Stimulated activated CD4-positive, alpha-beta T cell treated with anti-CD3 and anti-CD28 coated beads, Interleukin-1b, Interleukin-23, amount 100 ng/mL, for 1 hour (primary cell): ENCODE measurements around the gene TEAD3.
"Not testable (repeated sequence)": the region's sequence is repeated elsewhere in the genome, so short reads cannot be mapped to it uniquely, and the experiment has no call there.

Source experiments
- DNase-seq, 2 donors: peaks; one replicate each; pipeline ENCODE4 v3.0.0-alpha.2; 2020; ENCODE audit warnings: low read depth in 2 of 2

TEAD3 gene

DNA sequence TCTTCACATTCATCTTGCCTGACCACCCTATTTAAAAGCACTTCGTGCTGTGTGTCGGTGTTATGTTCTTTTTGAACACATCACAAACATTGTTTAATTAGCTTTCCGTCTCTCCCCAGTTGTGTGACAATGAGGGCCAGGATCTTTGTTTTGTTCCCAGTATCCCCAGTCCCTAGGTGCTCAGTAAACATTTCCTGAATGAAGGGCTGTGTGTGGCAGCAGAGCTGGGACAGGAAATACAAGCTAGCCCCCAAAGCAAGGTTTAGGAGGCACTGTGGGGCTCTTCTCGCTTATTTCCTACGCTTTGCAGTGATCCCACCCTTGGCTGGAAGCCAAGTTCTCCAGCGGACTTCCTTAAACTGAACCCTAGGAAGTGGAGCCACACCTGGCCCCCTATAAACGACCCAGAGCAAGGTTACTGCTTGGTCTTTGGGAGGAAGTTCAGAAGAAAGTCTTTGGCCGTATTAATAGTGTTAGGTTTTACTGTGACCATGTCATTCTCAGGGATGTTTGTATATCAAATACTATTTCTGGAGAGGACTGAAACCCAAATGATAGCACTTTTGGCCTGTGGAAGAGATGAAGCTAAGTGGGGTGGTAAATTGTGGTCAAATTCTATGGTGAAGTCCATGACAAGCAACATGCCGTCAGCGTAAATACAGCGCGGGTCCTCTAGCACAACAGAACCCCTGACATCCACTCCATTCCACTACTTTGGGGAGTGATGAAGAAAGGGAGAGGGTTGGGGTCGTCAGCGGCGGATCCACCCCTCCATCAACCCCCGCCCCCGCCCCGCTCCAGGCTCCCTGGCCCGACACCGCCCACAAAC is 45.3 kb downstream of the TEAD3 start:
- DNase-seq = no peak

- no peak for DNase-seq
These were observed 47.5 kb downstream of the TEAD3 start for GRCh38 chr6:35449287-35449881.

- DNase-seq = no peak
These were observed 48.7 kb downstream of the TEAD3 start for GRCh38 chr6:35448191-35448590.

GRCh38 chr6:35445691-35446090 is 51.2 kb downstream of the TEAD3 start:
- DNase-seq = no peak

GRCh38 chr6:35443341-35444030 is 53.4 kb downstream of the TEAD3 start:
- DNase-seq = no peak

DNA sequence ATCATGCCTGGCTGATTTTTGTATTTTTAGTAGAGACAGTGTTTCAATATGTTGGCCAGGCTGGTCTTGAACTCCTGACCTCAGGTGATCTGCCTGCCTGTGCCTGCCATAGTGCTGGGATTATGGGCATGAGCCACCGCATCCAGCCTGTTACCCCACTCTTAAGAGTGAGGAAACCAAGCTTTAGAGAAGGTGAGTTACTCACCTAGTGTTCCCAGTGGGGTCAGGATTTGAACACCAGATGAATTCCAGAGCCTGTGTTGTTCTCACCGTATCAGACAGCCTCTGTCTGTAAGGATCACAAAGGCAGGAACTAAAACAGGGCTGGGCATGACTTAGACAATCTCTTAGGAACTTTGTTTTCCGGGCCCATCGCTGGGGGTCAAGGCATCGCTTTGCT is 54.2 kb downstream of the TEAD3 start:
- DNase-seq = no peak

- no peak for DNase-seq
These were observed 55.2 kb downstream of the TEAD3 start for GRCh38 chr6:35441642-35442041.

DNA sequence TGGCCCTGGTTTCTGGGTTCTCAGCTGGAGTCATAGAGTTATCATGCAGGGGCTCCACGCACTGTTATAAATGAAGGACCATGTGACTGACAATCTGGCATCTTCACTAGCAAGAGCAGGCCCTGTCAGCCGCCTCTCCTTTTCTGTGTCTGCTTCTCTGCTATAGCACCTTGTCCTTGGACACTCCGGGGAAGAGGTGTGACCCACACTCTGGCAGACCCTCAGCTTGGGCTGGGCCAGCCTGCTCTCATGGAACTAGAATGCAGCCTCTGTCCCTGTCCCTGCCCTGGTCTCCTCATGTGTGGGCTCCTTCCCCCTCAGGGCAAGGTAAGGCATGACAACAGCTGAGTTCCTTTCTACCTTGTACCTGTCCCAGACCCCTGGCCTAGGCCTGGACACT is 55.7 kb downstream of the TEAD3 start:
- no peak for DNase-seq

- no peak for DNase-seq
These were observed 57.6 kb downstream of the TEAD3 start for GRCh38 chr6:35439308-35439707.

GRCh38 chr6:35438378-35439065 is 58.4 kb downstream of the TEAD3 start:
- DNase-seq = not testable (repeated sequence)

DNA sequence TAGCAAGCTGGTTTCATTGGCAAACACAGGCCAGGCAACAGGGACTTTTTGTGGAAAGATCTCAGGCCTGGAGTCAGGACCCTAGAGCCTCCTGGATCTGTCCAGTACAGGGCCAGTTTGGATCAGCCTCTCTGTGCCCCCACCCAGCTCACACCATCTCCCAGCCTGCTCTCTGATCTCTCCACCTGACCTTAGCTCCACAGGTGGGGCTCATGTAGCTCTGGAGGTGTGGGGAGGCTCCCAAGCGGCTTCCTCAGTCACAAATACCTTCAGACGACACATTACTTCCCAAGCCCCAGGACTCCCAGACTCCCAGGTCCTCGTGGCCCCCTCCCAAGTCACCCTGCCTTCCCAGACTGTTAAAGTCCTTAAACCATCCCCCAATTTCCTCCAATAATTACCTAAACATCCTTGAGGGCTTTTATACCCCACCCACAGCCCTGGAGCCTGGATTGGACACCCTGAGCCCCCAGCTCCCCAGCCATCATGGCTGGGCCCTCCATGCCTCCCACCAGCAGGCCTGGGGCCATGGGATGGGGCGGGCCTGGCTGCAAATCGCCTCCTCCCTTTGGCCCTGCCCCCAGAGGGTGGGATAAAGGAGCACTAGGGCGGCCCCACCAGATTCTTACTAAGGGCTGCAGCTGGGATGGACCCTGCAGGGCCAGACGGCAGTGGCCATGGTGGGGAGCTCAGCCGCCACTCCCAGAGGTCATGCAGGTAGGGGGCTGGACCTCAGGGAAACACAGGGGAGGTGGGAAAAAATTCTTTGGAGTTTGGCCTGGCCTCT is 60.6 kb downstream of the TEAD3 start:
- DNase-seq = no peak

DNA sequence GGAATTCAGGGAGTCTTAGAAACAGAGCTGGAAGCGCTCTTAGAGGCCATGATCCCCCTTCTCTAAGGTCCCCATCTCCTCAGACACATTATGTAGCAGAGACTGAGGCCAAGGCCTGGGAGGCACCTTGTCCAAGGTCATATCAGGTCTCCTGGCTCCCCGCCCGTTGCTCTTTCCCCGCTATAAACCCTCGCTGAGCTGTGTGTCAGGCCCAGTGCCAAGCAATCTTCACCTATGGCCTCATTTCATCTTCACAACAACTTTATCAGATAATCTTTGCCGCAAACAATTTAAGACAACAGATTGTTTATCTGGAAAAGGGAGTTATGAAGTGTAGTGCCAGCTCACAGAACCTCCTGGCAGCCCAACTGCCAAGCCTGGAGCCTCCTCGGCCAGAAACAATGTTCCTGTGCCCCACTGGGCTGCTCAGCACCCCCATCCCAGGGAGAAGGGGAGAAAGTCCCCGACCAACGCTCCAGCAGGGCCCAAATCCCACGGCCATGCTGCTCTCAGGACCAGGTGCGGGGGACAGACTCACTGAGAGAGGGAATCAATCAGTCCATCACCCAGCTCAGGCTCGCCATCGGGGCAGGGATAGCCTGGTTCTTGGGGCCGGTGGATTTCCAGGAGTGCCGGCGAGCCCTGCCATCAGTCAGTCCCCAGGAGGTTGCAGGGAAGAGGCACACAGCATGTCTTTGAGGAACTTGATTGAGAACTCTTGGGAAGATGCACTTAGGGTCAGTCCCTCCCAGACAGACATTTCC is 61.6 kb downstream of the TEAD3 start:
- DNase-seq = no peak

DNA sequence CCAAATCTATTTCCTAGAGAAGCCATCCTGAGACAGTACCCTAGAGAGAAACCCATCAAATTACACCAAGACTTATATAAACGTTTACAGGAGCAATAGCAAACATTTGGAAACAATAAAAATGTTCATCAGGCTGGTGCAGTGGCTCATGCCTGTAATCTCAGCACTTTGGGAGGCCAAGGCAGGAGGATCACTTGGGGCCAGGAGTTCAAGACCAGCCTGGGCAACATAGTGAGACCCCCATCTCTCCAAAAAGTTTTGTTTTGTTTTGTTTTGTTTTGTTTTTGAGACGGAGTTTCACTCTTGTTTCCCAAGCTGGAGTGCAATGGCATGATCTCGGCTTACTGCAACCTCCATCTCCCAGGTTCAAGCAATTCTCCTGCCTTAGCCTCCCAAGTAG is 64.2 kb downstream of the TEAD3 start:
- not testable (repeated sequence) for DNase-seq

GRCh38 chr6:35432291-35432690 is 64.6 kb downstream of the TEAD3 start:
- DNase-seq = no peak

GRCh38 chr6:35429463-35429862 is 67.4 kb downstream of the TEAD3 start:
- no peak for DNase-seq

DNA sequence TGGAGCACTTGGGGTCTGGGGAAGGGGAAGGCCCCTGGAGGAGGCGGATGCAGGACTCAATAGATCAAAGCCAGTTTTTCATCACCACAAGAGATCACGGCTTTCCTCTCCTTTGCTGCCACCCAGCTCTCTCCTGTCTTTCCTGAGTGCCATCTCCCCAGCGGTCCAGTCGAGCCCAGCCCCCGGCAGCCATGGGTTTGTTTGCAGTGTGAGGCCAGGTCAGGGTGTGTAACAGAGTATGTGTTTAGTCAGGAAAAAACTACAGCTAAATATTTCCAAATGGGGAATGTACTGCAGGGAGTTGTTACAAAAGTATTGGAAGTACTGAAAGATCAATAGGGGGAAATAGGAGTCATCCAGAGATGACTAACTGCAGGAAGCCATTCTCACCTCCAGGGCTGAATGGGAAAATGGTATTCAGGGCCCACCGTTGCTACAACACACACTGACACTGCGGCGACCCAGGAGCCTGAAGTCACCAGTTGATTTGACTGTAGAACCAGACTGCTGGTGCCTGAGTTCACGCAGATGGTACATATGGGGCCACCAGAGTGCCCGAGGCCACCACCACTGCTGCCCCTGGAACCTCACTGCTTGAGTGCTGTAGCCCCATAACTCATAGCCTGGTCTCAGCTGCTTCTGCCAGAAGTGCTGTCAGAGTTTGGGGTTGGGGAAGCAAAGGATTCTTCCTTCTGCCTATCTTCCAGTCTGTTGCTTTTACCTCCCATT is 68.3 kb downstream of the TEAD3 start:
- DNase-seq = no peak

DNA sequence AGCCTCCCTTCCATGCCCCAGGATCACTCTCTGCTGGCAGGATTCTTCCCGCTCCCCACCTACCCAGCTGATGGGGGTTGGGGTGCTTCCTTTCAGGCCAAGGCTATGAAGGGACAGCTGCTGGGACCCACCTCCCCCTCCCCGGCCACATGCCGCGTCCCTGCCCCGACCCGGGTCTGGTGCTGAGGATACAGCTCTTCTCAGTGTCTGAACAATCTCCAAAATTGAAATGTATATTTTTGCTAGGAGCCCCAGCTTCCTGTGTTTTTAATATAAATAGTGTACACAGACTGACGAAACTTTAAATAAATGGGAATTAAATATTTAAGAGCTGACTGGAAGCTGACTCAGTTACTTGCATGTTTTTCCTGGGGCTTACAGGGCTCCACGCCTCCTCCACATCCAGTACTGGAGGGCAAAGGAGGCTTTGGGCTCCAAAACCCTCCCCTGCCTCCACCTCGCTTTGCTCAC is 69.0 kb downstream of the TEAD3 start:
- DNase-seq = no peak

GRCh38 chr6:35427435-35427834 is 69.4 kb downstream of the TEAD3 start:
- DNase-seq = no peak

- DNase-seq = no peak
These were observed 70.8 kb downstream of the TEAD3 start for GRCh38 chr6:35426074-35426473.

- DNase-seq = no peak
These were observed 71.6 kb downstream of the TEAD3 start for GRCh38 chr6:35425284-35425683.
